Ovary (tissue), 9 donors: ENCODE results near the gene ACTL10. TPM values are rescaled to one million over a fixed set of nuclear protein-coding genes. Genes with fewer than 3 reads are reported as not detected.
A peak's percentile ranks its signal among the peaks of the same experiment; 100 is the strongest.

Experiments used
- DNase-seq, 5 donors: peaks; one replicate each; pipeline ENCODE4 v3.0.0-alpha.2; 2019 to 2020
- H3K27ac ChIP-seq, 2 donors: fragments of 200-600 bp; one replicate each; pipeline versions ENCODE4 v1.5.1 to v1.8.0; 2019 to 2022
- H3K27me3 ChIP-seq: fragments of 200-600 bp; one replicate; pipeline ENCODE4 v1.8.0; 2022
- H3K36me3 ChIP-seq: fragments of 200-600 bp; sonication (generic); one replicate; pipeline ENCODE4 v1.5.1; 2019
- H3K4me1 ChIP-seq: one replicate; pipeline ENCODE4 v1.8.1; 2013; ENCODE audit warnings: mild to moderate bottlenecking, moderate library complexity; ENCODE audit not compliant: insufficient read depth
- H3K4me3 ChIP-seq: fragments of 200-600 bp; sonication (generic); one replicate; pipeline ENCODE4 v1.5.1; 2017
- H3K9me3 ChIP-seq, 2 donors: fragments of 200-600 bp in 1 of 2; sonication (generic) in 1 of 2; one replicate each; pipeline versions ENCODE4 v1.5.1 to v1.8.1; 2013 to 2019; ENCODE audit warnings: mild to moderate bottlenecking in 1 of 2, moderate library complexity in 1 of 2
- EP300 ChIP-seq: sonication (generic); formaldehyde crosslinking; IDR thresholded peaks from one replicate; pipeline ENCODE4 v1.6.1; 2017; ENCODE audit warnings: antibody characterized with exemption
- POLR2A ChIP-seq: fragments of 450-650 bp; IDR thresholded peaks from one replicate; pipeline ENCODE4 v1.6.1; 2017; ENCODE audit warnings: antibody characterized with exemption, mild to moderate bottlenecking, moderate library complexity
- WGBS, 3 donors: extraction: QIAGEN DNeasy Blood & Tissue Kit in 1 of 3; methylation state at CpG; one replicate each; pipeline versions ENCODE4 v1.1.5 to v1.1.7; 2013 to 2017; 5-methylcytosine and 5-hydroxymethylcytosine counted together
- intact Hi-C, 4 donors: fragments of 100-400 bp; cut with DNase I; formaldehyde crosslinking; loops; one replicate each; pipeline versions ENCODE4 v1.11.0 to v1.15.1; 2022 to 2023
- polyA plus RNA-seq, 2 donors: library from polyadenylated mRNA; stranded (reverse); fragments of 200-250 nt in 1 of 2; fragments of 350-450 nt in 1 of 2; fragmentation: Illumina TruSeq in 1 of 2; extraction: RNeasy Lipid Tissue Mini Kit (QIAGEN cat#74804) in 1 of 2; gene quantifications; one replicate each; pipeline ENCODE4 v1.2.3, GENCODE V29; 2013 to 2014
- total RNA-seq, 7 donors: library from RNA; depleted of rRNA in 2 of 7; stranded (reverse); fragments of >200 nt in 2 of 7; fragmentation: NEBNext Ultra II Directional in 3 of 7; extraction: Animal tissue kit (Norgen Biotek cat#: 25700) in 3 of 7; gene quantifications; one replicate each; pipeline versions ENCODE4 v1.1.0 to v1.2.4, GENCODE V29; 2016 to 2023
- TF ChIP-seq, protein P1 (sequence below), 3 donors: fragments of 450-650 bp in 2 of 3; fragments of 200-600 bp in 1 of 3; IDR thresholded peaks; one replicate each; pipeline versions ENCODE4 v1.5.1 to v1.8.0; 2016 to 2022; ENCODE audit warnings: antibody characterized with exemption in 3 of 3, mild to moderate bottlenecking in 1 of 3
- donor health status: DM: no; HTN: no; CAD: no; lungs with moderate emphysema.
- donor health status: DM: no; HTN: no; CAD: no.
- donor health status: Bipolar disorder and iron deficiency.
- donor health status: DM: yes; HTN: yes; CAD: no.
- donor health status: DM: no; HTN: no; CAD: no.
- donor health status: DM: yes; HTN: yes; CAD: no.

ACTL10 gene
- total and polyA plus RNA-seq, 9 donors, result 0.59 to 2.4 (median 1.6) TPM; not detected in 1

DNA sequence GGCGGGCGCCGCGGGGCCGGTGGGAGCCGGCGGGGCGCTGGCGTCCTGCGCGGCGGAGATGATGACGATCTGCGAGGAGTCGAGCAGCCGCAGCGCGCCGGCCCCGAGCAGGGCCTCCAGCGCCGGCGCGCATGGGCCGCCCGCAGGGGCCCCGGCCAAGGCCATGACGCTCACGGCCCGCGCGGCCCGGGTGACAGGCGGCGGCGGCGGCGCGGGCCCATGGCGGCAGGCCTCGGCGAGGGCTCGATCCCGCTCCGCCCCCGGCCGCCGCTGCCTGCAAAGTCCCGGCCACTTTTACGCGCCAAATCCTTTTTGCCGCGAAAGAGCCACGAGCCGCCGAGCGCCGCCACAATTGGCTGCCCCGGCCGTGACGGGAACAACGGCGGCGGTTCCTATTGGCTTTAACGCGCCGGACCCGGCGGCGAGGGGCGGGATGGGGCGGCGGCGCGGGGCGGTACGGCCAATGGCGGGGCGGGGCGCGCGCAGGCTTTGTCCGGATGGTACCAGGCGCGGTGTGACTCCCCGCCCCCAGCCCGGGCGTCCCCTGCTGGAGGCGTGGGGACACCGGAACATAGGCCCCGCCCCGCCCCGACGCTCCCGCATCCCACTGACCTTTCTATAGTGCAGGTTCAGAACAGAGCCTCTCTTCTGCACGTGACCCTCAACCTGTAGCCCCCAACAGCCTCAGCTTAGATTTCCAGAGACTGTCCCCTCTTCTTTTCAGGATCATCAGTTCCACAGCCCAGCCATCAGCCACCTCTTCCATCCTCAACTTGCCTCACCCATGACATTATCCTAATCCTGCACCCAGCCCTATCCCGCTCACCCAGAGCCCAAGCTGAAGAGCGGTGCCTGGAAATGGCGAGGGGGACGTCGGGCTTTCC lies 19.6 kb downstream of the ACTL10 start, which contains the start of gene E2F1:
Gene E2F1, minus strand, starts transcription at position 286 of the 884 bp plus-strand sequence. Its CDS starts 121 bp downstream, at position 165.
- 2 to 7% (median 3%) methylated on average over 32 to 100 of the region's 101 CpGs for WGBS, 3 donors
- intact Hi-C loops, result no loop called here
- H3K27ac ChIP-seq, result peak within 1 kb of the TSS; percentile 50 to 61

DNA sequence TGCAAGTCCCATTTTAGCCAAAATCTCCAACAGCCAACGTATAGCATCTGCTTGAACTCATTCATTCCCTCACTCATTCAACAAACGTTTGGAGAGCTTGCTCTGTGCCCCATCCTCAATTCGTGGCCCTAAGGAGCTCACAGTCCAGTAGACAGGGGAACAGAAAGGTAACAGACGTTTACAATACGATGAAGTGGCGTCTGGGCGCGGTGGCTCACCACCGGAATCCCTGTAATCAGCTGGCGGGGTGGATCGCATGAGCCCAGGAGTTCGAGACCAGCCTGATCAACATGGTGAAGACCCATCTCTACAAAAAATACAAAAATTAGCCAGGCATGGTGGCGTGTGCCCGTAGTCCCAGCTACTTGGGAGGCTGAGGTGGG lies 20.2 kb downstream of the ACTL10 start:
- no peaks in the 10 kb centered on the region for H3K27me3 ChIP-seq
- no peak overlapping the region for H3K4me3 ChIP-seq
- H3K36me3 ChIP-seq, result no peaks in the 10 kb centered on the region
- peak overlapping the region; percentile 50 to 61 for H3K27ac ChIP-seq
- peaks cover 17% of the 10 kb centered on the region for H3K4me1 ChIP-seq
- intact Hi-C loops, result no loop called here
- WGBS, 3 donors, result 80 to 84% (median 82%) methylated on average over 14 of the region's 14 CpGs
- TF ChIP-seq, protein P1, sequence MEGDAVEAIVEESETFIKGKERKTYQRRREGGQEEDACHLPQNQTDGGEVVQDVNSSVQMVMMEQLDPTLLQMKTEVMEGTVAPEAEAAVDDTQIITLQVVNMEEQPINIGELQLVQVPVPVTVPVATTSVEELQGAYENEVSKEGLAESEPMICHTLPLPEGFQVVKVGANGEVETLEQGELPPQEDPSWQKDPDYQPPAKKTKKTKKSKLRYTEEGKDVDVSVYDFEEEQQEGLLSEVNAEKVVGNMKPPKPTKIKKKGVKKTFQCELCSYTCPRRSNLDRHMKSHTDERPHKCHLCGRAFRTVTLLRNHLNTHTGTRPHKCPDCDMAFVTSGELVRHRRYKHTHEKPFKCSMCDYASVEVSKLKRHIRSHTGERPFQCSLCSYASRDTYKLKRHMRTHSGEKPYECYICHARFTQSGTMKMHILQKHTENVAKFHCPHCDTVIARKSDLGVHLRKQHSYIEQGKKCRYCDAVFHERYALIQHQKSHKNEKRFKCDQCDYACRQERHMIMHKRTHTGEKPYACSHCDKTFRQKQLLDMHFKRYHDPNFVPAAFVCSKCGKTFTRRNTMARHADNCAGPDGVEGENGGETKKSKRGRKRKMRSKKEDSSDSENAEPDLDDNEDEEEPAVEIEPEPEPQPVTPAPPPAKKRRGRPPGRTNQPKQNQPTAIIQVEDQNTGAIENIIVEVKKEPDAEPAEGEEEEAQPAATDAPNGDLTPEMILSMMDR (IDR thresholded peaks at IDR 0.05), result no peak
- no peak for TF ChIP-seq EP300
- no peak for TF ChIP-seq POLR2A
- no peaks in the 10 kb centered on the region for H3K9me3 ChIP-seq
- peak in 1 of 5 donors; percentile 37 for DNase-seq

More for the DNA sequence above, 19.6 kb downstream of the ACTL10 start, which contains the start of gene E2F1:
- no peaks in the 10 kb centered on the region for H3K27me3 ChIP-seq
- H3K4me1 ChIP-seq, result peaks cover 21% of the 10 kb centered on the region
- no peak for TF ChIP-seq EP300
- TF ChIP-seq, protein P1 (IDR thresholded peaks at IDR 0.05), result peak in 2 of 3 donors; percentile 31 to 67
- H3K9me3 ChIP-seq, result no peaks in the 10 kb centered on the region
- H3K4me3 ChIP-seq, result peak within 1 kb of the TSS; percentile 21
- DNase-seq, result peak; percentile 93 to 97 (median 95)
- no peaks in the 10 kb centered on the region for H3K36me3 ChIP-seq

GRCh38 chr20:33687370-33687915 lies 20.7 kb downstream of the ACTL10 start:
- intact Hi-C loops, result no loop called here
- Histone ChIP-seq H3K4me1 (peaks cover 17% of the 10 kb centered on the region), H3K9me3 (no peaks in the 10 kb centered on the region), H3K36me3 (no peaks in the 10 kb centered on the region), H3K27ac (peak overlapping the region; percentile 50 to 61), H3K4me3 (no peak overlapping the region), H3K27me3 (no peaks in the 10 kb centered on the region)
- DNase-seq, result peak in 1 of 5 donors; percentile 27
- 70 to 75% (median 74%) methylated on average over 8 of the region's 8 CpGs for WGBS, 3 donors
- no peak for TF ChIP-seq POLR2A
- TF ChIP-seq, protein P1 (IDR thresholded peaks at IDR 0.05), result no peak
- TF ChIP-seq EP300, result no peak

- intact Hi-C loops, result no loop called here
These were observed 21.5 kb downstream of the ACTL10 start for GRCh38 chr20:33687993-33688937.

More at GRCh38 chr20:33687993-33688937, 21.5 kb downstream of the ACTL10 start:
- TF ChIP-seq, protein P1 (IDR thresholded peaks at IDR 0.05), result no peak
- TF ChIP-seq POLR2A, result no peak
- TF ChIP-seq EP300, result no peak
- WGBS, 3 donors, result 81 to 89% (median 83%) methylated on average over 3 of the region's 3 CpGs
- no peaks in the 10 kb centered on the region for H3K36me3 ChIP-seq
- H3K9me3 ChIP-seq, result no peaks in the 10 kb centered on the region
- DNase-seq, result no peak
- peak overlapping the region in 1 of 2 donors; percentile 43 for H3K27ac ChIP-seq
- H3K27me3 ChIP-seq, result no peaks in the 10 kb centered on the region
- H3K4me1 ChIP-seq, result peaks cover 16% of the 10 kb centered on the region
- H3K4me3 ChIP-seq, result no peak overlapping the region
